BLaER1 treated with 17β-estradiol and CSF1 and Interleukin-3, amounts not matched to agents 10 nM and 100 nM (cell line): ENCODE results near the gene CHRNA4.

Experiments
- H3K27ac ChIP-seq, 11 experiments: shearing (Covaris generic); formaldehyde crosslinking; 2 replicates each; pipeline ENCODE4 v1.8.1; 2022
- H3K27me3 ChIP-seq, 11 experiments: shearing (Covaris generic); formaldehyde crosslinking; 2 replicates each; pipeline ENCODE4 v1.8.1; 2022
- H3K36me3 ChIP-seq, 11 experiments: shearing (Covaris generic); formaldehyde crosslinking; 2 replicates each; pipeline ENCODE4 v1.8.1; 2022
- H3K4me1 ChIP-seq, 10 experiments: shearing (Covaris generic); formaldehyde crosslinking; 2 replicates each; pipeline ENCODE4 v1.8.1; 2022
- H3K4me2 ChIP-seq, 11 experiments: shearing (Covaris generic); formaldehyde crosslinking; 2 replicates each; pipeline ENCODE4 v1.8.1; 2022
- H3K4me3 ChIP-seq, 10 experiments: shearing (Covaris generic); formaldehyde crosslinking; 2 replicates each; pipeline ENCODE4 v1.8.1; 2022
- H3K9ac ChIP-seq, 11 experiments: shearing (Covaris generic); formaldehyde crosslinking; 2 replicates each; pipeline ENCODE4 v1.8.1; 2022
- H3K9me3 ChIP-seq, 11 experiments: shearing (Covaris generic); formaldehyde crosslinking; replicated peaks in 1 of 11; 2 replicates each; pipeline ENCODE4 v1.8.1; 2022
- H4K20me1 ChIP-seq, 11 experiments: shearing (Covaris generic); formaldehyde crosslinking; 2 replicates each; pipeline ENCODE4 v1.8.1; 2022
- Cebpa-rat ChIP-seq, 11 experiments: shearing (Covaris generic); IDR thresholded peaks; 2 replicates each; pipeline ENCODE4 v1.8.1; 2022

The CHRNA4 gene

GRCh38 chr20:63315731-63316491 lies 45.2 kb downstream of the CHRNA4 start:
- no peak overlapping the region for H3K27ac ChIP-seq
- peaks cover 0 to 5% (median 0%) of the 10 kb centered on the region in 11 experiments; a peak in 2 of 22 replicates for H4K20me1 ChIP-seq
- H3K4me2 ChIP-seq, result no peak overlapping the region
- H3K9ac ChIP-seq, result no peak overlapping the region
- no peaks in the 10 kb centered on the region for H3K9me3 ChIP-seq
- H3K36me3 ChIP-seq, result no peaks in the 10 kb centered on the region
- peaks cover 0 to 34% (median 21%) of the 10 kb centered on the region in 10 experiments; a peak in 15 of 20 replicates for H3K4me1 ChIP-seq
- H3K27me3 ChIP-seq, result no peaks in the 10 kb centered on the region
- no peak for TF ChIP-seq Cebpa-rat (IDR thresholded peaks at IDR 0.05)
- H3K4me3 ChIP-seq, result no peak overlapping the region

- no peaks in the 10 kb centered on the region for H3K27me3 ChIP-seq
- H3K9me3 ChIP-seq, result no peaks in the 10 kb centered on the region
- no peak for TF ChIP-seq Cebpa-rat (IDR thresholded peaks at IDR 0.05)
- H3K4me2 ChIP-seq, result no peak overlapping the region
- H3K4me1 ChIP-seq, result peaks cover 0 to 40% (median 24%) of the 10 kb centered on the region in 10 experiments; a peak in 15 of 20 replicates
- no peak overlapping the region for H3K27ac ChIP-seq
- H3K36me3 ChIP-seq, result no peaks in the 10 kb centered on the region
- no peak overlapping the region for H3K4me3 ChIP-seq
- no peak overlapping the region for H3K9ac ChIP-seq
- H4K20me1 ChIP-seq, result peaks cover 0 to 5% (median 0%) of the 10 kb centered on the region in 11 experiments; a peak in 4 of 22 replicates
Observed at GRCh38 chr20:63315240-63315689, 45.9 kb downstream of the CHRNA4 start.

- no peak overlapping the region for H3K4me3 ChIP-seq
- H3K9ac ChIP-seq, result no peak overlapping the region
- peaks cover 0 to 6% (median 0%) of the 10 kb centered on the region in 11 experiments; a peak in 4 of 22 replicates for H4K20me1 ChIP-seq
- no peaks in the 10 kb centered on the region for H3K9me3 ChIP-seq
- H3K4me2 ChIP-seq, result no peak overlapping the region
- H3K27ac ChIP-seq, result no peak overlapping the region
- H3K4me1 ChIP-seq, result peaks cover 0 to 44% (median 24%) of the 10 kb centered on the region in 10 experiments; a peak in 15 of 20 replicates
- no peak for TF ChIP-seq Cebpa-rat (IDR thresholded peaks at IDR 0.05)
- H3K27me3 ChIP-seq, result no peaks in the 10 kb centered on the region
- H3K36me3 ChIP-seq, result no peaks in the 10 kb centered on the region
Observed at GRCh38 chr20:63314566-63315239, 46.4 kb downstream of the CHRNA4 start.

GRCh38 chr20:63314015-63314471 lies 47.1 kb downstream of the CHRNA4 start:
- peaks cover 0 to 11% (median 0%) of the 10 kb centered on the region in 11 experiments; a peak in 8 of 22 replicates for H4K20me1 ChIP-seq
- no peak overlapping the region for H3K9ac ChIP-seq
- TF ChIP-seq Cebpa-rat (IDR thresholded peaks at IDR 0.05), result no peak
- peak overlapping the region in 1 of 11 experiments; percentile 23; a peak in 2 of 22 replicates for H3K4me2 ChIP-seq
- no peak overlapping the region for H3K4me3 ChIP-seq
- no peaks in the 10 kb centered on the region for H3K36me3 ChIP-seq
- H3K27ac ChIP-seq, result no peak overlapping the region
- H3K27me3 ChIP-seq, result no peaks in the 10 kb centered on the region
- H3K4me1 ChIP-seq, result peaks cover 0 to 44% (median 24%) of the 10 kb centered on the region in 10 experiments; a peak in 15 of 20 replicates
- no peaks in the 10 kb centered on the region for H3K9me3 ChIP-seq

- Histone ChIP-seq H3K27me3 (peaks cover 0 to 4% (median 0%) of the 10 kb centered on the region in 11 experiments; a peak in 4 of 22 replicates), H3K27ac (no peak overlapping the region), H4K20me1 (peaks cover 0 to 16% (median 0%) of the 10 kb centered on the region in 11 experiments; a peak in 8 of 22 replicates), H3K36me3 (no peaks in the 10 kb centered on the region), H3K9me3 (no peaks in the 10 kb centered on the region), H3K9ac (no peak overlapping the region), H3K4me2 (peak overlapping the region in 6 of 11 experiments; percentile 1 to 62 (median 59); a peak in 10 of 22 replicates), H3K4me1 (peaks cover 0 to 44% (median 24%) of the 10 kb centered on the region in 10 experiments; a peak in 15 of 20 replicates), H3K4me3 (no peak overlapping the region)
- no peak for TF ChIP-seq Cebpa-rat (IDR thresholded peaks at IDR 0.05)
Observed at GRCh38 chr20:63313349-63314014, 47.7 kb downstream of the CHRNA4 start.

- no peaks in the 10 kb centered on the region for H3K9me3 ChIP-seq
- no peak for TF ChIP-seq Cebpa-rat (IDR thresholded peaks at IDR 0.05)
- no peak overlapping the region for H3K9ac ChIP-seq
- peak overlapping the region in 8 of 11 experiments; percentile 36 to 62 (median 55); a peak in 14 of 22 replicates for H3K4me2 ChIP-seq
- no peak overlapping the region for H3K4me3 ChIP-seq
- H3K4me1 ChIP-seq, result peaks cover 0 to 44% (median 24%) of the 10 kb centered on the region in 10 experiments; a peak in 15 of 20 replicates
- H3K27me3 ChIP-seq, result peaks cover 0 to 10% (median 3%) of the 10 kb centered on the region in 11 experiments; a peak in 6 of 22 replicates
- H4K20me1 ChIP-seq, result peaks cover 0 to 23% (median 0%) of the 10 kb centered on the region in 11 experiments; a peak in 9 of 22 replicates
- no peaks in the 10 kb centered on the region for H3K36me3 ChIP-seq
- no peak overlapping the region for H3K27ac ChIP-seq
Observed at GRCh38 chr20:63312690-63313348, 48.3 kb downstream of the CHRNA4 start.

- TF ChIP-seq Cebpa-rat (IDR thresholded peaks at IDR 0.05), result no peak
- Histone ChIP-seq H4K20me1 (peaks cover 0 to 28% (median 0%) of the 10 kb centered on the region in 11 experiments; a peak in 9 of 22 replicates), H3K27ac (no peak overlapping the region), H3K4me1 (peaks cover 0 to 44% (median 24%) of the 10 kb centered on the region in 10 experiments; a peak in 15 of 20 replicates), H3K9me3 (no peaks in the 10 kb centered on the region), H3K4me3 (no peak overlapping the region), H3K36me3 (no peaks in the 10 kb centered on the region), H3K27me3 (peaks cover 0 to 14% (median 4%) of the 10 kb centered on the region in 11 experiments; a peak in 7 of 22 replicates), H3K9ac (0 out of 22 replicates have a peak overlapping the region, but pooled peaks of 1 of the 11 experiments have one; percentile 17), H3K4me2 (peak overlapping the region in 8 of 11 experiments; percentile 36 to 62 (median 55); a peak in 14 of 22 replicates)
Observed at GRCh38 chr20:63312273-63312672, 48.9 kb downstream of the CHRNA4 start.

- Histone ChIP-seq H3K27ac (no peak overlapping the region), H3K27me3 (peaks cover under 1 to 18% (median 7%) of the 10 kb centered on the region in 11 experiments; a peak in 15 of 22 replicates)
Observed at GRCh38 chr20:63311833-63312243, 49.3 kb downstream of the CHRNA4 start.

More at GRCh38 chr20:63311833-63312243, 49.3 kb downstream of the CHRNA4 start:
- Histone ChIP-seq H3K36me3 (no peaks in the 10 kb centered on the region), H3K4me3 (no peak overlapping the region), H4K20me1 (peaks cover 0 to 33% (median 0%) of the 10 kb centered on the region in 11 experiments; a peak in 9 of 22 replicates), H3K4me2 (peak overlapping the region in 8 of 11 experiments; percentile 36 to 62 (median 55); a peak in 13 of 22 replicates), H3K9me3 (no peaks in the 10 kb centered on the region), H3K4me1 (peaks cover 0 to 48% (median 27%) of the 10 kb centered on the region in 10 experiments; a peak in 15 of 20 replicates), H3K9ac (0 out of 22 replicates have a peak overlapping the region, but pooled peaks of 1 of the 11 experiments have one; percentile 17)
- TF ChIP-seq Cebpa-rat (IDR thresholded peaks at IDR 0.05), result no peak
